Liver (tissue), 9 donors: ENCODE measurements around the gene VSTM2L. TPM values are rescaled to one million over a fixed set of nuclear protein-coding genes. Genes with fewer than 3 reads are reported as not detected.

Experiments
- DNase-seq: peaks from one replicate; pipeline ENCODE4 v3.0.0-alpha.2; 2017; ENCODE audit warnings: low spot score
- H3K27ac ChIP-seq, 2 donors: one replicate each; pipeline ENCODE4 v1.7.0; 2013; ENCODE audit warnings: inconsistent platforms in 2 of 2, low read length in 2 of 2, control low read depth in 1 of 2, low read depth in 1 of 2, mild to moderate bottlenecking in 1 of 2
- H3K27me3 ChIP-seq, 4 donors: one replicate each; pipeline versions ENCODE4 v1.6.1 to v1.7.0; 2013; ENCODE audit warnings: low read length in 3 of 4, inconsistent platforms in 1 of 4, mild to moderate bottlenecking in 1 of 4, moderate library complexity in 1 of 4; ENCODE audit not compliant: control insufficient read depth in 4 of 4, insufficient read depth in 4 of 4
- H3K36me3 ChIP-seq, 4 donors: one replicate each; pipeline versions ENCODE4 v1.6.1 to v1.7.0; 2013; ENCODE audit warnings: low read length in 3 of 4, mild to moderate bottlenecking in 3 of 4, low read depth in 1 of 4, moderate library complexity in 1 of 4; ENCODE audit not compliant: control insufficient read depth in 4 of 4, insufficient read depth in 3 of 4
- H3K4me1 ChIP-seq, 4 donors: one replicate each; pipeline versions ENCODE4 v1.6.1 to v1.7.0; 2013; ENCODE audit warnings: low read length in 3 of 4, mild to moderate bottlenecking in 3 of 4, moderate library complexity in 1 of 4; ENCODE audit not compliant: control insufficient read depth in 4 of 4, insufficient read depth in 4 of 4
- H3K4me3 ChIP-seq, 3 donors: one replicate each; pipeline versions ENCODE4 v1.6.1 to v1.7.0; 2013; ENCODE audit warnings: low read length in 3 of 3, control low read depth in 1 of 3, low read depth in 1 of 3, mild to moderate bottlenecking in 1 of 3
- H3K9ac ChIP-seq, 2 donors: one replicate each; pipeline ENCODE4 v1.7.0; 2013; ENCODE audit warnings: low read length in 2 of 2, mild to moderate bottlenecking in 2 of 2, moderate library complexity in 2 of 2, control low read depth in 1 of 2, low read depth in 1 of 2
- H3K9me3 ChIP-seq, 4 donors: one replicate each; pipeline versions ENCODE4 v1.6.1 to v1.7.0; 2013; ENCODE audit warnings: low read length in 3 of 4; ENCODE audit not compliant: control insufficient read depth in 4 of 4
- ATF3 ChIP-seq: IDR thresholded peaks from 2 replicates; pipeline ENCODE4 v1.6.1; 2016; ENCODE audit warnings: antibody characterized with exemption
- CTCF ChIP-seq: fragments of 150-350 bp; IDR thresholded peaks from 2 replicates; pipeline ENCODE4 v1.5.1; 2017; ENCODE audit warnings: improper control_type of control experiment, low read depth, low read length; ENCODE audit not compliant: missing input control
- EGR1 ChIP-seq, 2 donors: IDR thresholded peaks; 2 replicates each; pipeline ENCODE4 v1.6.1; 2016 to 2018; ENCODE audit warnings: antibody characterized with exemption in 2 of 2, low read depth in 2 of 2
- FOXA1 ChIP-seq: IDR thresholded peaks from 2 replicates; pipeline ENCODE4 v1.6.1; 2016; ENCODE audit warnings: antibody characterized with exemption
- FOXA2 ChIP-seq: IDR thresholded peaks from 2 replicates; pipeline ENCODE4 v1.6.1; 2016; ENCODE audit warnings: antibody characterized with exemption
- GABPA ChIP-seq, 2 donors: IDR thresholded peaks in 1 of 2; conservative IDR thresholded peaks in 1 of 2; 2 replicates each; pipeline ENCODE4 v1.6.1; 2016; ENCODE audit warnings: antibody characterized with exemption in 2 of 2, mild to moderate bottlenecking in 1 of 2, moderate library complexity in 1 of 2
- HNF4A ChIP-seq, 2 donors: conservative IDR thresholded peaks; 2 replicates each; pipeline ENCODE4 v1.6.1; 2016; ENCODE audit warnings: antibody characterized with exemption in 2 of 2, mild to moderate bottlenecking in 2 of 2
- HNF4G ChIP-seq: IDR thresholded peaks from 2 replicates; pipeline ENCODE4 v1.6.1; 2016; ENCODE audit warnings: antibody characterized with exemption
- MAX ChIP-seq: IDR thresholded peaks from 2 replicates; pipeline ENCODE4 v1.6.1; 2016; ENCODE audit warnings: antibody characterized with exemption
- NR2F2 ChIP-seq: IDR thresholded peaks from 2 replicates; pipeline ENCODE4 v1.6.1; 2016; ENCODE audit warnings: antibody characterized with exemption
- RAD21 ChIP-seq, 2 donors: IDR thresholded peaks; 2 replicates each; pipeline ENCODE4 v1.6.1; 2016; ENCODE audit warnings: antibody characterized with exemption in 2 of 2, mild to moderate bottlenecking in 2 of 2
- RXRA ChIP-seq, 2 donors: IDR thresholded peaks; 2 replicates each; pipeline ENCODE4 v1.6.1; 2017 to 2018; ENCODE audit warnings: antibody characterized with exemption in 2 of 2, mild to moderate bottlenecking in 1 of 2
- TAF1 ChIP-seq: conservative IDR thresholded peaks from 2 replicates; pipeline ENCODE4 v1.6.1; 2016; ENCODE audit warnings: antibody characterized with exemption, mild to moderate bottlenecking
- ZBTB33 ChIP-seq: IDR thresholded peaks from 2 replicates; pipeline ENCODE4 v1.6.1; 2016; ENCODE audit warnings: antibody characterized with exemption
- WGBS: extraction: QIAGEN DNeasy Blood & Tissue Kit; methylation state at CpG from one replicate; pipeline ENCODE4 v1.1.7; 2013; 5-methylcytosine and 5-hydroxymethylcytosine counted together
- polyA plus RNA-seq, 2 donors: library from polyadenylated mRNA; stranded (reverse) in 1 of 2; unstranded in 1 of 2; fragments of 200-250 nt in 1 of 2; fragments of >200 nt in 1 of 2; fragmentation: Nextera tagmentation in 1 of 2; extraction: Ambion mirVana in 1 of 2; gene quantifications; one replicate each; pipeline versions ENCODE4 v1.2.1 to v1.2.3, GENCODE V29; 2013 to 2015
- total RNA-seq, 2 donors: library from RNA; depleted of rRNA; stranded (reverse); fragments of >200 nt; gene quantifications; one replicate each; pipeline ENCODE4 v1.2.3, GENCODE V29; 2014
- donor health status: healthy.
- donor health status: healthy.
- donor health status: healthy.
- donor health status: healthy.
- donor health status: healthy.

The VSTM2L gene
- total and polyA plus RNA-seq, 4 donors = 0.31 to 0.79 (median 0.56) TPM

GRCh38 chr20:37979021-37979985, 76.4 kb downstream of the VSTM2L start (continued):
- no peak for TF ChIP-seq RAD21 (IDR thresholded peaks at IDR 0.05)
- no peak for TF ChIP-seq RXRA (IDR thresholded peaks at IDR 0.05)

- no peaks in the 10 kb centered on the region for H3K9me3 ChIP-seq
- no peaks in the 10 kb centered on the region for H3K36me3 ChIP-seq
- TF ChIP-seq CTCF (no peak), HNF4A (conservative IDR thresholded peaks at IDR 0.05) (no peak), FOXA1 (no peak), GABPA (IDR thresholded peaks at IDR 0.05 in 1 of 2, conservative IDR thresholded peaks at IDR 0.05 in 1 of 2) (no peak), MAX (no peak), TAF1 (no peak), NR2F2 (no peak), HNF4G (no peak), EGR1 (IDR thresholded peaks at IDR 0.05; ENCODE audit: low read depth in 2 of 2) (no peak), ZBTB33 (no peak), ATF3 (no peak), FOXA2 (no peak), RAD21 (IDR thresholded peaks at IDR 0.05) (no peak)
- no peak overlapping the region for H3K27ac ChIP-seq
- H3K4me1 ChIP-seq = peaks cover 8 to 20% (median 16%) of the 10 kb centered on the region in 4 donors
- no peaks in the 10 kb centered on the region for H3K27me3 ChIP-seq
- H3K9ac ChIP-seq = no peak overlapping the region
- no peak for DNase-seq
- no peak overlapping the region for H3K4me3 ChIP-seq
- WGBS = 91% methylated on average over 8 of the region's 8 CpGs
These were observed 77.5 kb downstream of the VSTM2L start for GRCh38 chr20:37980383-37980782.

- Histone ChIP-seq H3K36me3 (no peaks in the 10 kb centered on the region), H3K4me1 (peaks cover 8 to 24% (median 21%) of the 10 kb centered on the region in 4 donors), H3K27ac (no peak overlapping the region), H3K9ac (no peak overlapping the region), H3K27me3 (no peaks in the 10 kb centered on the region), H3K9me3 (no peaks in the 10 kb centered on the region), H3K4me3 (no peak overlapping the region)
- whole genome bisulfite sequencing = 98% methylated on average over 6 of the region's 6 CpGs
- TF ChIP-seq CTCF = no peak
- TF ChIP-seq FOXA2 = no peak
- DNase-seq = no peak
These were observed 77.9 kb downstream of the VSTM2L start for GRCh38 chr20:37980876-37981275.
